HEK293 (cell line): Measurements from ENCODE around the gene HARS2.

Source experiments
- EGR2 ChIP-seq: fragments of 450-650 bp; formaldehyde crosslinking; IDR thresholded peaks from 2 replicates; pipeline ENCODE4 v1.5.1; 2016; ENCODE audit warnings: low read depth, missing biosample characterization, missing genetic modification characterization
- HIC1 ChIP-seq: fragments of 450-650 bp; formaldehyde crosslinking; IDR thresholded peaks from 2 replicates; pipeline ENCODE4 v1.5.1; 2016; ENCODE audit warnings: missing biosample characterization, missing genetic modification characterization
- KLF8 ChIP-seq: fragments of 450-650 bp; formaldehyde crosslinking; IDR thresholded peaks from 2 replicates; pipeline ENCODE4 v1.5.1; 2016; ENCODE audit warnings: missing biosample characterization, missing genetic modification characterization
- OVOL3 ChIP-seq: fragments of 450-650 bp; formaldehyde crosslinking; IDR thresholded peaks from 2 replicates; pipeline ENCODE4 v1.5.1; 2016; ENCODE audit warnings: missing biosample characterization, missing genetic modification characterization
- PATZ1 ChIP-seq: fragments of 450-650 bp; formaldehyde crosslinking; IDR thresholded peaks from 2 replicates; pipeline ENCODE4 v1.5.1; 2016; ENCODE audit warnings: missing biosample characterization, missing genetic modification characterization
- PRDM1 ChIP-seq: fragments of 450-650 bp; formaldehyde crosslinking; IDR thresholded peaks from 2 replicates; pipeline ENCODE4; 2016; ENCODE audit warnings: missing biosample characterization, missing genetic modification characterization
- WT1 ChIP-seq: fragments of 450-650 bp; formaldehyde crosslinking; IDR thresholded peaks from 2 replicates; pipeline ENCODE4 v1.5.1; 2016; ENCODE audit warnings: missing biosample characterization, missing genetic modification characterization
- YY2 ChIP-seq: fragments of 450-650 bp; formaldehyde crosslinking; IDR thresholded peaks from 2 replicates; pipeline ENCODE4 v1.5.1; 2016; ENCODE audit warnings: missing biosample characterization, missing genetic modification characterization
- ZBTB11 ChIP-seq: fragments of 450-650 bp; formaldehyde crosslinking; conservative IDR thresholded peaks from 2 replicates; pipeline ENCODE4 v1.5.1; 2016; ENCODE audit warnings: low read depth, missing biosample characterization, missing genetic modification characterization
- ZBTB8A ChIP-seq: fragments of 450-650 bp; formaldehyde crosslinking; IDR thresholded peaks from 2 replicates; pipeline ENCODE4 v1.5.1; 2016; ENCODE audit warnings: missing biosample characterization, missing genetic modification characterization
- ZNF133 ChIP-seq: fragments of 450-650 bp; formaldehyde crosslinking; IDR thresholded peaks from 2 replicates; pipeline ENCODE4 v1.5.1; 2016; ENCODE audit warnings: missing biosample characterization, missing genetic modification characterization
- ZNF18 ChIP-seq: fragments of 450-650 bp; formaldehyde crosslinking; IDR thresholded peaks from 2 replicates; pipeline ENCODE4 v1.5.1; 2016; ENCODE audit warnings: missing biosample characterization, missing genetic modification characterization
- ZNF2 ChIP-seq: fragments of 450-650 bp; formaldehyde crosslinking; IDR thresholded peaks from 2 replicates; pipeline ENCODE4 v1.5.1; 2016; ENCODE audit warnings: missing biosample characterization, missing genetic modification characterization
- ZNF324 ChIP-seq: fragments of 450-650 bp; formaldehyde crosslinking; IDR thresholded peaks from 2 replicates; pipeline ENCODE4 v1.5.1; 2016; ENCODE audit warnings: missing biosample characterization, missing genetic modification characterization
- ZNF391 ChIP-seq: fragments of 450-650 bp; formaldehyde crosslinking; IDR thresholded peaks from 2 replicates; pipeline ENCODE4 v1.5.1; 2016; ENCODE audit warnings: low read depth, missing biosample characterization, missing genetic modification characterization, borderline replicate concordance
- ZNF394 ChIP-seq: fragments of 450-650 bp; formaldehyde crosslinking; IDR thresholded peaks from 2 replicates; pipeline ENCODE4 v1.5.1; 2016; ENCODE audit warnings: missing biosample characterization, missing genetic modification characterization, mild to moderate bottlenecking, moderate library complexity, borderline replicate concordance
- ZNF510 ChIP-seq: fragments of 450-650 bp; formaldehyde crosslinking; IDR thresholded peaks from 2 replicates; pipeline ENCODE4 v1.5.1; 2018; ENCODE audit warnings: mild to moderate bottlenecking, missing genetic modification characterization, missing biosample characterization; ENCODE audit not compliant: insufficient replicate concordance
- ZNF518A ChIP-seq: fragments of 450-650 bp; formaldehyde crosslinking; conservative IDR thresholded peaks from 2 replicates; pipeline ENCODE4 v1.5.1; 2016; ENCODE audit warnings: low read depth, missing biosample characterization, missing genetic modification characterization
- ZNF561 ChIP-seq: fragments of 450-650 bp; IDR thresholded peaks from 2 replicates; pipeline ENCODE4 v1.5.1; 2018; ENCODE audit warnings: missing biosample characterization, missing genetic modification characterization, borderline replicate concordance
- ZNF660 ChIP-seq: fragments of 450-650 bp; IDR thresholded peaks from 2 replicates; pipeline ENCODE4 v1.5.1; 2018; ENCODE audit warnings: missing biosample characterization, mild to moderate bottlenecking, missing genetic modification characterization
- ZNF664 ChIP-seq: fragments of 450-650 bp; formaldehyde crosslinking; IDR thresholded peaks from 2 replicates; pipeline ENCODE4 v1.5.1; 2016; ENCODE audit warnings: missing biosample characterization, missing genetic modification characterization

Gene HARS2

GRCh38 chr5:140690941-140691924 is at the start of gene HARS2, which contains the start of gene HARS1 (continued):
- TF ChIP-seq ZBTB11 (peak; percentile 97), ZBTB8A (tag by site-specific recombination) (peak; percentile 88), ZNF324 (tag by site-specific recombination) (peak; percentile 70), YY2 (tag by site-specific recombination) (peak; percentile 58; the same call in 1 of the 2 replicates), ZNF518A (peak; percentile 97), ZNF2 (tag by site-specific recombination) (peak; percentile 80; the same call in 1 of the 2 replicates), ZNF133 (tag by site-specific recombination) (no peak), ZNF660 (tag by site-specific recombination) (peak; percentile 82), ZNF391 (tag by site-specific recombination) (peak; percentile 76; the same call in 1 of the 2 replicates), OVOL3 (tag by site-specific recombination) (peak; percentile 7; the same call in 1 of the 2 replicates), EGR2 (tag by site-specific recombination) (peak; percentile 97), ZNF394 (tag by site-specific recombination) (peak; percentile 88), PRDM1 (tag by site-specific recombination) (peak; percentile 49; the same call in 1 of the 2 replicates), HIC1 (tag by site-specific recombination) (peak; percentile 95), PATZ1 (tag by site-specific recombination) (peak; percentile 71; the same call in 1 of the 2 replicates), ZNF510 (tag by site-specific recombination) (no peak), ZNF18 (tag by site-specific recombination) (peak; percentile 31; the same call in 1 of the 2 replicates), KLF8 (peak; percentile 84), ZNF664 (tag by site-specific recombination) (0 out of 2 replicates have a peak, but pooled peaks have one; percentile 22), ZNF561 (peak; percentile 88; the same call in 1 of the 2 replicates), WT1 (peak; percentile 64)
